Upper lobe of left lung (tissue), 6 donors: ENCODE measurements around the gene POLD2. TPM values are rescaled to one million over a fixed set of nuclear protein-coding genes. Genes with fewer than 3 reads are reported as not detected.

Experiments
- ATAC-seq, 2 donors: fragments of 200-7000 bp; cut with Tn5 transposase; one replicate each; pipeline ENCODE4 v1.9.1; 2022; ENCODE audit warnings: mild to moderate bottlenecking in 2 of 2, moderate library complexity in 2 of 2; ENCODE audit not compliant: low FRiP score in 2 of 2
- DNase-seq, 2 donors: peaks; one replicate each; pipeline ENCODE4 v3.0.0-alpha.2; 2019 to 2020
- H3K27ac ChIP-seq, 4 donors: fragments of 200-600 bp; sonication (generic); one replicate each; pipeline ENCODE4 v1.5.1; 2016 to 2019
- H3K27me3 ChIP-seq, 4 donors: fragments of 200-600 bp; sonication (generic); one replicate each; pipeline ENCODE4 v1.5.1; 2017 to 2019
- H3K36me3 ChIP-seq, 4 donors: fragments of 200-600 bp; sonication (generic); one replicate each; pipeline ENCODE4 v1.5.1; 2016 to 2019
- H3K4me1 ChIP-seq, 4 donors: fragments of 200-600 bp; sonication (generic); one replicate each; pipeline ENCODE4 v1.5.1; 2018 to 2019
- H3K4me3 ChIP-seq, 4 donors: fragments of 200-600 bp; sonication (generic); one replicate each; pipeline ENCODE4 v1.5.1; 2017 to 2019; ENCODE audit warnings: mild to moderate bottlenecking in 2 of 4, moderate library complexity in 1 of 4
- H3K9me3 ChIP-seq, 4 donors: fragments of 200-600 bp; sonication (generic); one replicate each; pipeline ENCODE4 v1.5.1; 2018 to 2019
- CTCF ChIP-seq, 6 experiments: fragments of 450-650 bp in 4 of 6; fragments of 200-600 bp in 2 of 6; sonication (generic) in 2 of 6; IDR thresholded peaks; one replicate each; pipeline ENCODE4 v1.5.1; 2016 to 2019; ENCODE audit warnings: antibody characterized with exemption in 6 of 6
- EP300 ChIP-seq, 4 donors: sonication (generic); formaldehyde crosslinking; IDR thresholded peaks; one replicate each; pipeline ENCODE4 v1.5.1; 2017; ENCODE audit warnings: antibody characterized with exemption in 4 of 4, control low read depth in 2 of 4
- POLR2A ChIP-seq, 4 donors: fragments of 450-650 bp; IDR thresholded peaks; one replicate each; pipeline ENCODE4 v1.5.1; 2016 to 2017; ENCODE audit warnings: antibody characterized with exemption in 4 of 4, mild to moderate bottlenecking in 2 of 4
- POLR2AphosphoS5 ChIP-seq, 2 donors: sonication (generic); formaldehyde crosslinking; IDR thresholded peaks; one replicate each; pipeline ENCODE4 v1.5.1; 2017; ENCODE audit warnings: antibody characterized with exemption in 2 of 2
- WGBS, 2 donors: methylation state at CpG; one replicate each; pipeline ENCODE4 v1.1.5; 2017 to 2018; 5-methylcytosine and 5-hydroxymethylcytosine counted together
- total RNA-seq, 6 donors: library from RNA; depleted of rRNA in 4 of 6; stranded (reverse); fragments of >200 nt in 4 of 6; gene quantifications; one replicate each; pipeline versions ENCODE4 v1.1.0 to v1.2.1, GENCODE V29; 2016 to 2021
- donor health status: DM: no; HTN: no; CAD: no; lungs with moderate emphysema.
- donor health status: DM: no; HTN: yes; CAD: no; lungs with severe emphysema.

The POLD2 gene
- total RNA-seq, 6 donors from 2014 or later: 27.2 to 70.1 (median 52.5) TPM

- Histone ChIP-seq H3K4me3 (no peak overlapping the region), H3K9me3 (no peaks in the 10 kb centered on the region), H3K27me3 (no peaks in the 10 kb centered on the region), H3K36me3 (no peaks in the 10 kb centered on the region), H3K4me1 (peaks cover 0 to 5% (median 2%) of the 10 kb centered on the region in 4 donors), H3K27ac (no peak overlapping the region)
- no peak for TF ChIP-seq POLR2A (IDR thresholded peaks at IDR 0.05)
- no peak for TF ChIP-seq CTCF (IDR thresholded peaks at IDR 0.05)
- no peak for TF ChIP-seq EP300 (IDR thresholded peaks at IDR 0.05)
- TF ChIP-seq POLR2AphosphoS5 (IDR thresholded peaks at IDR 0.05): no peak
- 85 to 93% methylated on average over 6 to 8 of the region's 8 CpGs for WGBS, 2 donors
- DNase-seq (no peak), ATAC-seq (peak in 1 of 2 donors; percentile 3)
These were observed 26.9 kb downstream of the POLD2 start for GRCh38 chr7:44096326-44096881.

DNA sequence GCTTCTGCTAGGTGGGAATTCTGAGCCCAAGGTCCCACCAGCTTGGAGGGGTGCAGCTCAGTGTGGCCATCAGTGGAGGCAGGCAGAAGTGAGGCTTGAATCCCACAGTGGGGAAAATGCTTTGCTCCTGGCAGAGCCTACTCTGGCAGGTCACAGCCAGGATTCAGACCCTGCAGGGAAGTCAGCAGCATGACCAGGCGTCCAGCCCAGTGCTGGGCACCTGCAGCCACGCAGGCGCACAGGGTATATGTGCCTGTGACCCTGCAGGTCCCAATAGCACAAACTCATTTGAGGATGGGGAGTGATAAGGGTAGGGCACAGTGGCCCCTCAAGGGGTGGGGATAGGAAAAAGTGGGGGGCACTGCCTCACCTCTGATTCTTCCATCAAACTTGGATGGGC, 27.6 kb downstream of the POLD2 start:
- Histone ChIP-seq H3K36me3 (no peaks in the 10 kb centered on the region), H3K27ac (no peak overlapping the region), H3K27me3 (no peaks in the 10 kb centered on the region), H3K4me3 (no peak overlapping the region), H3K9me3 (no peaks in the 10 kb centered on the region), H3K4me1 (peaks cover 0 to 5% (median 2%) of the 10 kb centered on the region in 4 donors)
- TF ChIP-seq CTCF (IDR thresholded peaks at IDR 0.05) (no peak), POLR2A (IDR thresholded peaks at IDR 0.05) (no peak), POLR2AphosphoS5 (IDR thresholded peaks at IDR 0.05) (no peak), EP300 (IDR thresholded peaks at IDR 0.05) (no peak)
- ATAC-seq: peak in 1 of 2 donors; percentile 46
- DNase-seq: no peak
- WGBS, 2 donors: 82 to 84% methylated on average over 3 of the region's 3 CpGs

DNA sequence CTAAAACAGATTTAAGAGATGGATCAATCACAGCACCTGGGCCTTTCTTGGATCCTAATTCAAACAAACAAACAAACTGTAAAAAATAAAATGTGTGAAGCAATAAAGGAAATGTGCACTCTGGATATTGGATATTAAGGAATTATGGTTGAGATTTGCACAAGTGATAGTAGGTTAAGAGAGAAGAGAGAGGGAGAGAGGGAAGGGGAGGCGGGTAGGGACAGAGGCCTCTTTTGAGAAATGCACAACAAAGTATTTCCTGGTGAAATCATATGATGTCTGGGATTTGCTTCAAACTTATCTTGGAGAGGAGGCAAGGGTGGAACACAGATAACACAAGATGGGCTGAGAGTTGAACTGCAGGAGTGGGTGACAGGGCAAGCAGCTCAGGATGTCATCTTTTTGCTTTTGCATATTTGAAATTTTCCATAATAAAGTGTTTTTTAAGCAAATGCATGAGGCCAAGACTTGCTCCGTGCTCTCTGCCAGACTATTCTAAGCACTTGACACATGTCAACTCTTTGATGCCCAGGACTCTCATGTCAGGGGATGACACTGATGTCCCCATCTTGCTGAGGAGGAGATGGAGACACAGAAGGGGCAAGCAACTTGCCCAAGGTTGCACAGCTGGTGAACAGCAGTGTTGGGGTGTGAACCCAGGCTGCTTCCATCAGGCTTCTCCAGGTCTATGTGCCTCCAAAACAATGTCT, 28.3 kb downstream of the POLD2 start:
- H3K27ac ChIP-seq: peak overlapping the region in 1 of 4 donors; percentile 11
- WGBS, 2 donors: 69 to 72% methylated on average over 2 of the region's 2 CpGs
- H3K4me3 ChIP-seq: no peak overlapping the region
- no peaks in the 10 kb centered on the region for H3K9me3 ChIP-seq
- ATAC-seq (no peak), DNase-seq (no peak)
- H3K4me1 ChIP-seq: peaks cover 0 to 5% (median 2%) of the 10 kb centered on the region in 4 donors
- TF ChIP-seq POLR2A (IDR thresholded peaks at IDR 0.05) (no peak), CTCF (IDR thresholded peaks at IDR 0.05) (no peak), EP300 (IDR thresholded peaks at IDR 0.05) (no peak), POLR2AphosphoS5 (IDR thresholded peaks at IDR 0.05) (no peak)
- no peaks in the 10 kb centered on the region for H3K36me3 ChIP-seq
- H3K27me3 ChIP-seq: no peaks in the 10 kb centered on the region

DNA sequence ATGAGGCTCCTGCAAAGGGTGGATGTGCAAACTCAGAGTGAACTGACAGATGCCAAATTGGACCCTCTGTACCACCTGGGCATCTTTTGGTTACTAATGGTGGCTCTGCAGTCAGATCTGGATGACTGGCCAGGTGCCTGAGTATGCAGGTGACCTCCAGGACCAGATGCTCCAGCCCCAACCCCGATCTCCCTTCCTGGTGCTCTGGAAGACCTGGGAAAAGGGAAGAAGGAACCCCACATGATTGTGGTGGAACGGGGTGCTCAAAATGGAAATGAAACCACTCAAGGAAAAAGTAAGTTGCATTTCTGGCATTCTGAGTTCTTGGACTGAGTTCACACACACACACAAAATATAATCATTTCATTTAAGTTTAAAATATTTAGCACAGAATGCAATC, 29.0 kb downstream of the POLD2 start:
- no peak overlapping the region for H3K4me3 ChIP-seq
- ATAC-seq (no peak), DNase-seq (no peak)
- H3K4me1 ChIP-seq: peaks cover 0 to 5% (median 2%) of the 10 kb centered on the region in 4 donors
- no peaks in the 10 kb centered on the region for H3K36me3 ChIP-seq
- H3K9me3 ChIP-seq: no peaks in the 10 kb centered on the region
- no peak for TF ChIP-seq POLR2A (IDR thresholded peaks at IDR 0.05)
- no peak for TF ChIP-seq POLR2AphosphoS5 (IDR thresholded peaks at IDR 0.05)
- TF ChIP-seq CTCF (IDR thresholded peaks at IDR 0.05): no peak
- TF ChIP-seq EP300 (IDR thresholded peaks at IDR 0.05): no peak
- peak overlapping the region in 2 of 4 donors; percentile 11 to 35 for H3K27ac ChIP-seq
- WGBS, 2 donors: 37 to 48% methylated on average over 2 of the region's 2 CpGs
- H3K27me3 ChIP-seq: no peaks in the 10 kb centered on the region
